ENCODE results near the gene TBC1D1.

Gene TBC1D1

GRCh38 chr4:38115601-38116000, 224.7 kb downstream of the TBC1D1 start:
- no peaks in the 10 kb centered on the region for H3K27me3 ChIP-seq (replicated peaks; ENCODE audit: control insufficient read depth, insufficient read depth, low read length)
- H3K9ac ChIP-seq (ENCODE audit: low read length) = no peak overlapping the region
- H3K4me1 ChIP-seq (ENCODE audit: control insufficient read depth, insufficient read depth, low read length) = peaks cover 25% of the 10 kb centered on the region
- H3K36me3 ChIP-seq (ENCODE audit: control insufficient read depth, insufficient read depth, low read length, severe bottlenecking) = no peaks in the 10 kb centered on the region
- no peaks in the 10 kb centered on the region for H3K9me3 ChIP-seq (ENCODE audit: control insufficient read depth, low read length)
- no peak overlapping the region for H3K4me3 ChIP-seq (ENCODE audit: low read length)
- no peak for DNase-seq (ENCODE audit: low read depth)

GRCh38 chr4:38117591-38117990, 226.7 kb downstream of the TBC1D1 start:
- Histone ChIP-seq H3K9me3 (ENCODE audit: control insufficient read depth, low read length) (no peaks in the 10 kb centered on the region), H3K36me3 (ENCODE audit: control insufficient read depth, insufficient read depth, low read length, severe bottlenecking) (no peaks in the 10 kb centered on the region), H3K27me3 (replicated peaks; ENCODE audit: control insufficient read depth, insufficient read depth, low read length) (no peaks in the 10 kb centered on the region), H3K9ac (ENCODE audit: low read length) (no peak overlapping the region), H3K4me1 (ENCODE audit: control insufficient read depth, insufficient read depth, low read length) (peaks cover 25% of the 10 kb centered on the region), H3K4me3 (ENCODE audit: low read length) (no peak overlapping the region)
- DNase-seq (ENCODE audit: low read depth) = no peak

GRCh38 chr4:38119668-38120385, 228.9 kb downstream of the TBC1D1 start:
- Histone ChIP-seq H3K4me1 (ENCODE audit: control insufficient read depth, insufficient read depth, low read length) (peaks cover 16% of the 10 kb centered on the region), H3K36me3 (ENCODE audit: control insufficient read depth, insufficient read depth, low read length, severe bottlenecking) (no peaks in the 10 kb centered on the region), H3K4me3 (ENCODE audit: low read length) (peak overlapping the region; percentile 40), H3K9ac (ENCODE audit: low read length) (peak overlapping the region; percentile 47), H3K27me3 (replicated peaks; ENCODE audit: control insufficient read depth, insufficient read depth, low read length) (no peaks in the 10 kb centered on the region), H3K9me3 (ENCODE audit: control insufficient read depth, low read length) (no peaks in the 10 kb centered on the region)
- peak; percentile 85 for DNase-seq (ENCODE audit: low read depth)

GRCh38 chr4:38120772-38121171, 229.9 kb downstream of the TBC1D1 start:
- no peak for DNase-seq (ENCODE audit: low read depth)
- Histone ChIP-seq H3K9ac (ENCODE audit: low read length) (peak overlapping the region; percentile 47), H3K9me3 (ENCODE audit: control insufficient read depth, low read length) (no peaks in the 10 kb centered on the region)

GRCh38 chr4:38122060-38122459, 231.2 kb downstream of the TBC1D1 start:
- no peaks in the 10 kb centered on the region for H3K9me3 ChIP-seq (ENCODE audit: control insufficient read depth, low read length)
- peaks cover 15% of the 10 kb centered on the region for H3K4me1 ChIP-seq (ENCODE audit: control insufficient read depth, insufficient read depth, low read length)
- H3K9ac ChIP-seq (ENCODE audit: low read length) = no peak overlapping the region
- H3K4me3 ChIP-seq (ENCODE audit: low read length) = no peak overlapping the region
- DNase-seq (ENCODE audit: low read depth) = no peak
- H3K36me3 ChIP-seq (ENCODE audit: control insufficient read depth, insufficient read depth, low read length, severe bottlenecking) = no peaks in the 10 kb centered on the region
- no peaks in the 10 kb centered on the region for H3K27me3 ChIP-seq (replicated peaks; ENCODE audit: control insufficient read depth, insufficient read depth, low read length)

More at GRCh38 chr4:38120772-38121171, 229.9 kb downstream of the TBC1D1 start:
- H3K4me1 ChIP-seq (ENCODE audit: control insufficient read depth, insufficient read depth, low read length) = peaks cover 15% of the 10 kb centered on the region
- H3K36me3 ChIP-seq (ENCODE audit: control insufficient read depth, insufficient read depth, low read length, severe bottlenecking) = no peaks in the 10 kb centered on the region
- H3K27me3 ChIP-seq (replicated peaks; ENCODE audit: control insufficient read depth, insufficient read depth, low read length) = no peaks in the 10 kb centered on the region
- H3K4me3 ChIP-seq (ENCODE audit: low read length) = no peak overlapping the region

- peaks cover 15% of the 10 kb centered on the region for H3K4me1 ChIP-seq (ENCODE audit: control insufficient read depth, insufficient read depth, low read length)
- no peak for DNase-seq (ENCODE audit: low read depth)
- H3K36me3 ChIP-seq (ENCODE audit: control insufficient read depth, insufficient read depth, low read length, severe bottlenecking) = no peaks in the 10 kb centered on the region
- no peak overlapping the region for H3K4me3 ChIP-seq (ENCODE audit: low read length)
- H3K27me3 ChIP-seq (replicated peaks; ENCODE audit: control insufficient read depth, insufficient read depth, low read length) = no peaks in the 10 kb centered on the region
- no peak overlapping the region for H3K9ac ChIP-seq (ENCODE audit: low read length)
- H3K9me3 ChIP-seq (ENCODE audit: control insufficient read depth, low read length) = no peaks in the 10 kb centered on the region
Measured at GRCh38 chr4:38123555-38123954, 232.7 kb downstream of the TBC1D1 start.

GRCh38 chr4:38124961-38125360, 234.1 kb downstream of the TBC1D1 start:
- DNase-seq (ENCODE audit: low read depth) = no peak
- no peaks in the 10 kb centered on the region for H3K27me3 ChIP-seq (replicated peaks; ENCODE audit: control insufficient read depth, insufficient read depth, low read length)
- H3K4me1 ChIP-seq (ENCODE audit: control insufficient read depth, insufficient read depth, low read length) = peaks cover 15% of the 10 kb centered on the region
- no peaks in the 10 kb centered on the region for H3K9me3 ChIP-seq (ENCODE audit: control insufficient read depth, low read length)
- no peak overlapping the region for H3K9ac ChIP-seq (ENCODE audit: low read length)
- no peaks in the 10 kb centered on the region for H3K36me3 ChIP-seq (ENCODE audit: control insufficient read depth, insufficient read depth, low read length, severe bottlenecking)
- no peak overlapping the region for H3K4me3 ChIP-seq (ENCODE audit: low read length)

GRCh38 chr4:38125816-38126215, 234.9 kb downstream of the TBC1D1 start:
- DNase-seq (ENCODE audit: low read depth) = no peak
- H3K27me3 ChIP-seq (replicated peaks; ENCODE audit: control insufficient read depth, insufficient read depth, low read length) = no peaks in the 10 kb centered on the region
- H3K9ac ChIP-seq (ENCODE audit: low read length) = no peak overlapping the region
- H3K4me1 ChIP-seq (ENCODE audit: control insufficient read depth, insufficient read depth, low read length) = peaks cover 9% of the 10 kb centered on the region
- H3K4me3 ChIP-seq (ENCODE audit: low read length) = no peak overlapping the region
- no peaks in the 10 kb centered on the region for H3K36me3 ChIP-seq (ENCODE audit: control insufficient read depth, insufficient read depth, low read length, severe bottlenecking)
- H3K9me3 ChIP-seq (ENCODE audit: control insufficient read depth, low read length) = no peaks in the 10 kb centered on the region

- Histone ChIP-seq H3K9ac (ENCODE audit: low read length) (no peak overlapping the region), H3K4me3 (ENCODE audit: low read length) (no peak overlapping the region), H3K4me1 (ENCODE audit: control insufficient read depth, insufficient read depth, low read length) (peaks cover 27% of the 10 kb centered on the region), H3K27me3 (replicated peaks; ENCODE audit: control insufficient read depth, insufficient read depth, low read length) (no peaks in the 10 kb centered on the region), H3K9me3 (ENCODE audit: control insufficient read depth, low read length) (no peaks in the 10 kb centered on the region), H3K36me3 (ENCODE audit: control insufficient read depth, insufficient read depth, low read length, severe bottlenecking) (no peaks in the 10 kb centered on the region)
- DNase-seq (ENCODE audit: low read depth) = no peak
Measured at GRCh38 chr4:38128478-38129459, 237.9 kb downstream of the TBC1D1 start.

GRCh38 chr4:38129460-38130227, 238.8 kb downstream of the TBC1D1 start:
- no peak for DNase-seq (ENCODE audit: low read depth)
- Histone ChIP-seq H3K4me3 (ENCODE audit: low read length) (no peak overlapping the region), H3K27me3 (replicated peaks; ENCODE audit: control insufficient read depth, insufficient read depth, low read length) (no peaks in the 10 kb centered on the region), H3K4me1 (ENCODE audit: control insufficient read depth, insufficient read depth, low read length) (peaks cover 27% of the 10 kb centered on the region), H3K36me3 (ENCODE audit: control insufficient read depth, insufficient read depth, low read length, severe bottlenecking) (no peaks in the 10 kb centered on the region), H3K9ac (ENCODE audit: low read length) (no peak overlapping the region), H3K9me3 (ENCODE audit: control insufficient read depth, low read length) (no peaks in the 10 kb centered on the region)

GRCh38 chr4:38130884-38131283, 240.0 kb downstream of the TBC1D1 start:
- Histone ChIP-seq H3K9ac (ENCODE audit: low read length) (no peak overlapping the region), H3K9me3 (ENCODE audit: control insufficient read depth, low read length) (no peaks in the 10 kb centered on the region), H3K4me3 (ENCODE audit: low read length) (no peak overlapping the region), H3K36me3 (ENCODE audit: control insufficient read depth, insufficient read depth, low read length, severe bottlenecking) (no peaks in the 10 kb centered on the region), H3K27me3 (replicated peaks; ENCODE audit: control insufficient read depth, insufficient read depth, low read length) (no peaks in the 10 kb centered on the region), H3K4me1 (ENCODE audit: control insufficient read depth, insufficient read depth, low read length) (peaks cover 27% of the 10 kb centered on the region)
- DNase-seq (ENCODE audit: low read depth) = no peak
